Epidermal melanocyte (primary cell): ENCODE results near the gene HHIPL2.
A peak's percentile ranks its signal among the peaks of the same experiment; 100 is the strongest.

Experiments used
- DNase-seq: peaks from one replicate; pipeline ENCODE4 v3.0.0; 2011; ENCODE audit warnings: low spot score; ENCODE audit not compliant: insufficient read length

HHIPL2 gene

DNA sequence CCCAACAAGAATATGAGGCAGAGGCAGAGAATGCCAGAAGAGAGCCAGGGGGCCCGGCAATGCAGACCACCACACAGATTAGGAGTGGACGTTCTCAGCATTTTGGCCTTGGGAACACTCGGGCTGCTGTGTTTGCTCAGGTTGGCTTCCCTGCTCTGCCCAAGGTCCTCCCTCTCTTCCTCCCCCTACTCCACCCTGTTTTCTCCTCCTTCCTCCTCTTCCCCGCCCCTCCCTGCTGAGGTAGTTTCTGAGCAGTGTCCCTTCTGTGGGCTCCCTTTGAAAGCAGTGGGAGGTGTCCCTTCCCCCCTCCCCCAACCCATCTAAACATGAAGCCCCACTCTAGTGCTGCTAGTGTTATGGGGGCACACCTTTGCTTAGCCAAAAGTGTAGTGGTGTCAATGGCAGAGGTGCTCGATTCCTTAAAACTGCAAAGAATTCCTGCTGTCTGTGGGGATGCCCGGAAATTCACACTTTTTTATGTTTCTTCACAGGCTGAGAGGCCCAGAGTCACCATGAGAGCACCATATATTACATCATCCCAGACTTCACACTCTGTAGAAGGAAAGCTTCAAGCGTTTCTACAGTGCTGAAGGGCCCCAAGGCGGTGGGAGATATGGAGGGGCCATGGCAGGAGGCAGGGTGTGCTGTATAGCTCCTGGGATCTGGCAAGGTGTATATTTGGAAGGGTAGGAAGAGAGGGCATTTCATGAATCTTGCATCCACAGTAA, at the start of gene HHIPL2:
TSS of gene HHIPL2 (minus strand) at position 161 of the 728 bp plus-strand sequence. CDS start at position 101, 60 bp downstream.
- no peak for DNase-seq

DNA sequence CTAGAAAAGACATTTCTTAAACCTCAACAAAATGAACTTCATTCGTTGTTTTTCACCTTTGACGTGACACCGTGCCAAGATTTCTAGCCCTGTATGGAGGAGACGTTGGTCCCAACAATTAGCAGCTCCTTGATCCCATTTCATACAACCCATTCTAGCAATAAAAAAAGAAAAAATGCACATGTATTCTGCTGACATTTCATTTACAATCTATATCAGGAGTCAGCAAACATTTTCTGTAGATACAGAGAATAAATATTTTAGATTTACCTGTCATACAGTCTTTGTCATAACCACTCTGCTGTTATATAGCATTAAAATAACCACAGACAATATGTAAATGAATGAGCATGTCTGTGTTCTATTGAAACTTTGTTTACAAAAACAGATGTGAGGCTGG, 48.8 kb upstream of the HHIPL2 start:
- no peak for DNase-seq

DNA sequence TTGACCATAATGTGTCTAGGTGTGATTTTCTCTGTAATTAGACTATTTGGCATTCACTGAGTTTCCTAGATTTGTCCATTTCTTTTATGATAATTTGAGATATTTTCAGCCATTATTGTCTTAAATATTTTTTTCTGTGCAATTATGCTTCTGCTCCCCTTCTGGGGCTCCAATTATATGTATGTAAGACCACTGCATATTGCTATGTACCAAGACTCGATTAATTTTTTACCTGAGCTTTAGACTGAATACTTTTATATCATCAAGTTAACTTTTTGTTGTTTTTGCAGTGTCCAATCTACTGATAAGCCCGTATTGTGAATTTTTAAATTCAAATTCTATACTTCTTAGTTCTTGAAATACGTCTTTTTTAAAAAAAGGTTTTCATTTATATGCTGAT, 46.9 kb upstream of the HHIPL2 start:
- no peak for DNase-seq

DNA sequence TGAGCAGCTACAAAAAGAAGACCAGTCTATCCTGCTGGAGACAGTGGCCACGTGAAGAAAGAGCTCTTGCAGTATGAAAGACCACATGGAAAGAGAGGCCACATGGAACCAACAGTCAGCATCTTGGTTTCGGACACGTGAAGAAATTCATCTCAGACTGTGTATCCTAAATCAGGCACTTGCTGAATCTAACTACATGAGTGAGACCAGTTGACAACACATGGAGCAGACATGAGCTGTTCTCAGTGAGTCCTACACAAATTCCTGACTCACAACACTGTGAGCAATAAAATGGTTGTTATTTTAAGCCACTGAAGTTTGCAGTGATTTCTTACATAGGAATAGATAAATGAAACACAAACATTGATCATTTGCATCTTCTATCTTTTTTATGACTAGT, 44.3 kb upstream of the HHIPL2 start:
- DNase-seq, result no peak

DNA sequence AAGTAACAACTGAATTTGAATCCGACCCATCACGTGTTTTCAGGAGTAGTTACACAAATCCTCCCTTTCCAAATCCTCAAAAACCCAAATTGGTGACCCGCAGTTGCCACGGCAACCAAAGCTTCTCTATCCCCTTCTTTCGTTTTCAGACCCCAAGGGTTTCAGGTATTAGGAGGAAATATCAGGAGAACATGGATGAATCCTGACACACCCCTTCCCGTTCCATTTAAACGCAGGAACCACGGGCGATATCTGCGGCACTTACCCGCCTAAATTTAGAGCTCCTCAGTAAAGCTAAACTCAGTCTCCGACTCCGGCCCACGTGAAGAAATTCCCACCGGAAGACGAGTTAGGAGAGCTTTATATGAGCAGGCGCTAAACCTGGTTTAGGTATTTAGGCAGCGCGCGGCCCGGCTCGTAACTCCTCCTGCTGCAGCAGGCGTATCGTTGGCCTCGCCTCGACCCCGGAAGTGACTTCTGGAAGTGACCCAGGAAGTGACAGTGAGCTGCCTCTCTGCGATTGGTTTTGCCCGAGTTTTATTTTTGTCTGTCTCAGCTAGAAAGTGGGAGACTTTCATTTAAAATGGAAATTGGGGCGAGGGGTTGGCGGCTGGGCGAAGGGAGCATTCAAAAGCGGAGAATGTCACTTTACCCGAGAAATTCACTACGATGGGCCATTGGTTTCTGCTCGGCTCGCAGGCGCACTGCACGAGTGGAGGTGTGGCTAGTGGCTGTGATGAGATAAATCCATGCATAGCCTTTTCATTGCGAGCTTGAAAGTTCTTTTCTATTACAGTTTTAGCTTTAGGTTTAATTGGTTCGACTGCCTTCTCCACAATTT, 41.8 kb upstream of the HHIPL2 start, which contains the start of gene TAF1A:
TSS of gene TAF1A (minus strand) at position 472 of the 841 bp plus-strand sequence.
- peak; percentile 86 for DNase-seq

DNA sequence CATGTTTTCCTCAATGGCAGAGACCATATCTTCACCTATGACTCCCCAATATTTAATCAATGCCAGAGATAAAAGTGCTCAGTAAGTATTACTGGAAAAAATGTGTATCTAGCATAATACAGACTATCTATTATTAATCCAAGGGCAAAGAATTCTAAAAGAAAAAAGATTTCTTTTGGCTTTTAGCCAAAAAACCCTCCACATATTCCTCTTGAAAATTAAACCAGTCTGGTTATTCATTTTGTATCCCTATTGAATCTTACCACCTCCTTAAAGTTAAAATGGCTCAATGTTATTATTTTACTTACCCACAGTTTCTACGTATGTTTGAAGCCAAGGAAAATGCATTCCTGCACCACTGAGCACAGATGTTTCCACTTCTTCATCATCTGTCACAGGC, 40.2 kb upstream of the HHIPL2 start:
- no peak for DNase-seq

DNA sequence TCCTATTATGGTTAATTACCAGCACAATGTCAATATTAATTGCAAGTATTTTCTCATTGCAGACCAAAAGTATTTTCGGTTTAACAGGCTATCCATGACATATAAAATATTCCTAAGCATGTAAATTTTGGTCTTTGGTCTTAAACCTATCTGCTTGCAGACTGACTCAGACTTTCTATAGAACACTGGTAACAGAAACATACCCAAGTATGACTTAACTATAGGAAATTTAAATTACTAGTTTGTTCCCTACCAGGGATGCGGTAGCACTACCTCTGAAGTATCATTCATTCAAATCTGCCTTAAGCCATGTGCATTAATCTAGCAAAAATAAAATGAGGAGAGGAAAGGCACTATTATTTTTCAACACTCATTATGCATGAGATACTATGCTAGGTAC, 38.9 kb upstream of the HHIPL2 start:
- DNase-seq, result no peak

DNA sequence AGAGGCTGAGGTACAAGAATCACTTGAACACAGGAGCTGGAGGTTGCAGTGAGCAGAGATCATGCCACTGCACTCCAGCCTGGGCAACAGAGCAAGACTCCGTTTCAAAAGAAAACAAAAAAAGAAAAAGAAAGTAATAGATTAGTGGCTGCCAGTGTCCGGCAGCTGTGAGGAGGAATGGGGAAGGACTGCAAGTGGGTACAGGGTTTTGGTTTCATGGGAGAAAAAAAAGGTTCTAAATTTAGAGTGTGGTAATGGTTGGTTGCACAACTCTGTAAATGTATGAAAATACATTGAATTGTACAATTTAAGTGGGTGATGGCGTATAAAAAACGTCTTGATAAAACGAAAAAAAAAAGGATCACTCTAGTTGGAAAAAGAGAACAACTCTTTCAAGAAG, 35.2 kb upstream of the HHIPL2 start:
- DNase-seq, result no peak

DNA sequence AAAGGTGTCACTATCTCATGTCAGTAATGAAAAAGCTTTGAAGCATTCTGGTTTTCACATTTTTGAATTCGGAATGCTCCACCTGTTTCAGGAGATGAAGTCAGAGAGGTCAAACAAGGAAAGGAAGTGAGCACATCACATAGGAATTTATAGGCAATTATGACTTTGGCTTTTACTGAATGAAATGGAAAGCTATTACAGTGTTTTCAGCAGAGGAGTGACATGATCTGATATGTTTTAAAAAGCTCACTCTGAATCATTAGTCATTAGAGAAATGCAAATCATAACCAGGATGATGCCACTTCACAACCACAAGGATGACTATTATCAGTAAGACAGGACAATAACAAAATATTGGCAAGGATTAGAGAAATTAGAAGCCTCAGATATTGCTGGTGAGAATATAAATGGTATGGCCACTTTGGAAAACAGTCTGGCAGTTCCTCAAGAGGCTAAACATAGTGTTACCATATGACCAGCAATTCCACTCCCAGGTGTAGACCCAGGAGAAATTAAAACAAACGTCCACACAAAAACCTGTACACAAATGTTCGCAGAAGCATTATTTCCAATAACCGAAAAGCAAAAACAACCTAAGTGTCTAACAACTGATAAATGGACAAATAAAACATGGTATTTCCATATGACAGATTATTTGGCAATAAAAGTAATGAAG, 34.3 kb upstream of the HHIPL2 start:
- DNase-seq, result no peak

DNA sequence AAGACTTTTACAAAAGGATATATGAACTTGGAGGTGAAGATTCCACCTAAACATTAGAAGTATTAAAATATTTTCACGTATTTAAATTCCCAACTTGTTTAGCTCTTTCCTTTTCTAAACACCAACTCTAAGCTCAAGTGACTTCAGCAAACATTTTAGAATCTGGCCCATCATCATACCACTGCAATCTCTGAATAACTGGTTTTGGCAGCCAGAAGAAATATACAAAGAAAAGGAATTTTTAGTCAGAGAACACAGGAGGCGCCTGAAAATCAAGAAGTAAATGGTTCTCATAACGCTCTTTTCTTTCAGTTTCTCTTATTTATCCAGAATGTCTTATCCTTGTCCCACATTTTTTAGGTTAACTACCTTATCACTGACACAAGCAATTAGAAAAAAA, 31.4 kb upstream of the HHIPL2 start:
- no peak for DNase-seq

DNA sequence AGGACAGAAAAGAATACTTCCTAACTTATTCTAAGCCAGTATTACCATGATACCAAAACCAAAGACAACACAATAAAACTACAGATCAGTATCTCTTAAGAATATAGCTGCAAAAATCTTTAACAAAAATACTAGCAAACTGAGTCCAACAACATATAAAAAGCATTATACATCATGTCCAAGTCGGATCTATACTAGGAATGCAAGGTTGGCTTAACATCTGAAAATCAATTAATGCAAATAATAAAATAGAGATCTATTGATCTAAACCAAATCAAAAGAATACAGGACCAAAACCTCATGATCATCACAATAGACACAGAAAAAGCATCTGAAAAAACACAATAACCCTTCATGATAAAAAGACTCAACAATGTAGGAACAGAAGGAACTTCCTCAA, 22.9 kb upstream of the HHIPL2 start:
- DNase-seq, result no peak

DNA sequence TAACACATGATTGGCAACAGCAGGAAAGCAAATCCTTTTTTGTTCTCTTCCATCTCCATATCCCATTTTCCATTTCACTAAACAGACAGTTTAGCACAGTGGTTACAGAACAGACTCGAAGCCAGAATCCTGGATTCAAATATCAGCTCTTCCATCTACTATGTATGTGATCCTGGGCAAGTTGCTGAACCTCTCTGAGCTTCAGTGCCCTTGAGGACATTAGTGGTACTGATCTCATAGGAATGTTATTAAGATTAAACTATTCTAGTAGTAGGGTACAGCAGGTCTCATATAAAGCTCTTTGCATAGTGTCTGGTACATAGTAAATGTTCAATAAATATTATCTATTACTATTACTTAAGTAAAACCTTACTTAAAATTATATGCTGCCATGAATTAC, 13.8 kb upstream of the HHIPL2 start:
- no peak for DNase-seq

DNA sequence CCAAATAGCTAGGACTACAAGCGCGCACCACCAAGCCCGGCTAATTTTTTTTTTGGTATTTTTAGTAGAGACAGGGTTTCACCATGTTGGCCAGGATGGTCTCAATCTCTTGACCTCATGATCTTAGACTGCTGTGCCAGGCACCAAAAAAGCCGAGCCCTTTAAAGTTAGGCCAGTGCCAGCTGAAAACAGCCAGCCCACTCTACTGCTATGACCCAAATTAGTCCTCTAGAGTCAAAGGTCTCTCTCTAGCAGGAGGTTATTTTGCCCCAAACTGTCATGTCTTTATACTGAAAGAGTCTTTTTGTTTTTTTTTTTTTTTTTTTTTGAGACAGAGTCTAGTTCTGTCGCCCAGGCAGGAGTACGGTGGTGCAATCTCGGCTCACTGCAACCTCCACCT, 9.7 kb upstream of the HHIPL2 start:
- no peak for DNase-seq

DNA sequence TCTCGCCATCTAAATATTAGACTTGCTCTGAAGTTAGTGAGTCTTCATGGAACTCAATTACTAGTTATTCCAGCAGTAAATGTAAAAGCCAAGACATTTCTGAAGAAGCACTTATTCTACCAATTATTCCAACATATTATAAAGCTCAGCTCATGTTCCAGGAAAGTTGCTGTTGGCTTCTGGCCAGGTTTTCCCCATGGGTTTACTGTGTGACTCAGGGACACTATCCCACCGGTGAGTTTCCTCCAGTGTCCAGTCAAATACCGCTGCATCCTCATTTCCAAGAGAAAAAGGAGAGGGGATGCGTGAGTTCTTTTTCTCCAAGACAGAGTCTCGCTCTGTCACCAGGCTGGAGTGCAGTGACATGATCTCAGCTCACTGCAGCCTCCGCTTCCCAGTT, 9.2 kb upstream of the HHIPL2 start:
- DNase-seq, result no peak

DNA sequence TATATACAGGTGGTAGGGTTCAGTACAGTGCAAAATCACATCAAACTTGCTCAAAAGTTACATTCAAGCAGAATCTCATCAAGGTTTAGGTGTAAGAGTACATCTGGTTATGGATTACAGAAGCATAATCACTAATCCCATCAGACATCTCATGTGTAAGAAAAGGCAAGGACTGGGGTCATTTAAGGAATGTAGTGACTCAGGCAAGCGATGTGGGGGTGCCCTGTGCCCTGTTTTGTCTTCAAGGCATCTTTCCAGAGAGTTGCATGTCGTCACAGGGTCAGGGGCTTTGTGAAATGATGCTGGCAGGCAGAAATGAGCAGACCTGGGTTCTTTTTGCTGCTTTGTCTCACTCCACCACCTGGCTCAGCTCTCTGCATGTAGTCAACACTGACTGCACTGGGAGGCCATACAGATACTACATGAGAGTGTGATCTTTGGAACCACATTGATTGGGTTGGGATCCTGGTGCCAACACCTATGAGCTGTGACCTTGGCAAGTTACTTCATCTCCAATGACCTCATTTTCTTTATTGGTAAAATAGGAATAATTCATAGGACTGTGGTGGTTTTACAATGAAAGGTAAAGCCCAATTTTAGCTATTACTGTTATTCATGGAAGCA, 8.2 kb upstream of the HHIPL2 start:
- DNase-seq, result no peak

DNA sequence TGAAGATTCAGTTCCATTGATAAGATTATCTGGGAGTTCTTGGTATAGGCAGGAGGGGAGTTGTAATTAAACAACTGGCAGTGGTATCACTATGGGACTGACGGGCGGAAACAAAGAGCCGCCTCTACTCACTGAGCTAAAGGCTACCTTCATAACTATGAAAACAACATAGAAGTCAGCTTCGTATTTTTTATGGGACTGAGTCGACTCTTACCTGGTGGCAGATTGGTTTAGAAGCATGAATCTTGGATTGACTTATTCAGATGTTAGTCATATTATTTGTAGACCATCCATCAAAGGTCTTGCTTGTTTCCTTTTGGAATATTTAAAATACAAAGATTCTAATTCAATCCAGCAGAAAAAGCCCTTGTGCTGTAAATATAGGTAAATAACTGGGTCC, 6.3 kb upstream of the HHIPL2 start:
- DNase-seq, result no peak

DNA sequence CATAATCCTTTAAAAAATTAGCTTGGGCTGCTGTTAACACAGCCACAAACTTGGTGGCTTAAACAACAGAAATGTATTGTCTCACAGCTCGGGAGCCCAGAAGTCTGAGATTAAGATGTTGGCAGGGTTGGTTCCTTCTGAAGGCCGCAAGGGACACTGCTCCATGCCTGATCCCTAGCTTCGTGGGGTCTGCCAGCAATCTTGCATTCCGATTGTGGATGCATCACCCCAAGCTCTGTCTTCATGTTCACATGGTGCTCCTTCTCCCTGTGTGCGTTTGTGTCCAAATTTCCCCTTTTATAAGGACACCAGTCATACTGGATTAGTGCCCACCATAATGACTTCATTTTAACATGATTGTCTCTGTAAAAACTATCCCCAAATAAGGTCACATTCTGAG, 5.0 kb upstream of the HHIPL2 start:
- DNase-seq, result no peak

DNA sequence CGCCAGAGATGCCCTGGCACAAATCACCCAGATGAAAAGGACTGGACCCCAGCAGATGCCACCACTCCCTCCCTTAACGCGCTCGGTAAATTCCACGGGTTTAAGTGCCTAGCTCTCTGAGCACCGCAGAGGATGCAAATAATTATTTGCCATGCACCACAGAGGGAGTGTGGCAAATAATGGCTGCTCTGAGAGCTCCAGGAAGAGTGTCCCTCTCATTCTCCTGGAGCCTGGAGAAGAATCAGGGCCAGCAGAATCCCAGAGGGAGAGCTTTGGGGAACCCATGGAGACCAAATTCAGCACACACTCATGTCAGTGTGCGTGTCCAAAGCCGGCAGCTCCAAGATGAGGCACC, 667 bp downstream of the HHIPL2 start:
- DNase-seq, result no peak

DNA sequence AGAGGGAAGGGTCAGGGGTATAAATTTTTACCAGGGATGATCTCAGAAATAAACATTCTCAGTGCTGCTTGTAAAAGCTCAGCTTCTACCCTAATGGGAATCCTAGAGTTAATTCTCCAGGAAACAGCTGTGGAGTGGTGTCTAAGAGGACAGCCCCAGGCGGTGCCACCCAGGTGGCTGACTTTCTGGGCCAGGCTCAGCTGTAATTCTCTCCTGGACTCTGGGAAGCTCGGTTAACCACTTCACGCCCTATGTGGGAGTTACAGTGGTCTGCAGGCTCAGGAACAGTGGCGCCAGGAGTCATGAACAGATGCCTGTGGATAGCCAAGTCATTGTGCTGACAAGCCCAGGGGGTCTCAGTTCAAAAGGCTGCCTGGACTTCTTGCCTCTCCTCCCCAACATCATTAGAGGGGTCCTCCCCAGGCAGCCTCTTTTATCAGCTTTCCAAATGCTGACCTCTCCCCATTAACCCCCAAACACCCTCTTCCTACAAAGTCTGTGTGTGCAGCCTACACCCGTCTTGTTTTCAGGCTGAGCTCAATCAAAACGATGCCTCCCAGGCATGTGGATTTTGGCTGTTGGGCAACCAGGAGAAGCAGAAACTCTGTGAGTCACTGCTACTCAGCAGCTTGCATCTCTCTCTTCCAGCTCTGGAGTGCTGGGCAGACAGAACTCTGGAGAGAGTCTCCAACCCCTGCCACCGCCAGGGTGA, 1.2 kb downstream of the HHIPL2 start:
- DNase-seq, result peak; percentile 27

DNA sequence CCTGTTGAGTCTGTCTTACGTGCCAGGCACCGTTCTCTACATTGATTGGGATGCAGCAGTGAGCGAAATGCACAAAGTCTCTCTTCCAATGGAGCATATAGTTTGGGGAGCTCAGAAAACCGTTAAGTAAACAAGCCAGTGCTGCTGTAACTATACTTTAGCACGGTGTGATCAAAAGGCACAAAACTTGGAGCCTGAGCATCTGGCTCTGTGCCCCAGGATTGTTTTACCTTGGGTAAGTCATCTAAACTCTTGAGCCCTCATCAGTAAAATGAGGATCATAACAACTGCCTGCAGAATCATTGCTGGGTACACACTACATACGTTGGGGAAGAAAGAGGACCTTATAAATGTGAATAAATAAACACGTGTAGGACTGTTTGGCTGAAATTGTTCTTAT, 1.8 kb downstream of the HHIPL2 start:
- DNase-seq, result no peak

DNA sequence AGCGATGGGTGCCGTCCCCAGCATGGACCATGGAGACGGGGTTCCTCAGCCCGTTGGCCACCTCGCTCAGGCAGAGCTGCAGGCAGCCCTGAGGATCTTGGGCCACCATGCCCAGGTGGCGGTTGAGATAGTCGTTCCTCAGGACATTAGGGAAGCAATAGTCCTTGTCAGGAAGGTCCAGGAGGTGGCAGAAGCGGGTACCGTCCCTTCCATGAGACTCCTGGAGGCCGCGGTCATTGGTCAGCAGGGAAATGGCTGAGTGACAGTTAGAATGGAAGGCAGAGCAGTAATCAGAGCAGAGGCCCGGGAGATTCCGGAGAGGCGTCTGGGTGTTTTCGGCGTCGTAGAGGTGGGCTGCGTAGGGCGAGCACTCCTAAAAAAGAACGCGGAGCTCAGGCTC, 4.1 kb downstream of the HHIPL2 start:
- DNase-seq, result no peak
